B cell (primary cell): ENCODE data around the gene RBM4B. TPM values are rescaled to one million over a fixed set of nuclear protein-coding genes. Genes with fewer than 3 reads are reported as not detected.

Experiments
- ATAC-seq: fragments of 200-7000 bp; cut with Tn5 transposase; one replicate; pipeline ENCODE4 v1.10.0; 2021; ENCODE audit warnings: low read depth, mild to moderate bottlenecking, moderate number of reproducible peaks, moderate library complexity
- CTCF ChIA-PET: fragments of 350-600 bp; sonication (Branson Sonifier 250); formaldehyde crosslinking; loops from one replicate; lab custom pipeline; 2021; ENCODE audit warnings: antibody characterized with exemption, inconsistent platforms; lab: Charles Lee
- POLR2A ChIA-PET: fragments of 350-600 bp; sonication (Branson Sonifier 250); formaldehyde crosslinking; loops from one replicate; lab custom pipeline; 2021; ENCODE audit warnings: antibody characterized with exemption; lab: Charles Lee
- DNase-seq: peaks from one replicate; pipeline ENCODE4 v3.0.0; 2013
- H2AFZ ChIP-seq: 2 replicates; pipeline ENCODE4 v1.6.1; 2012; ENCODE audit warnings: mild to moderate bottlenecking, low read depth, low read length; ENCODE audit not compliant: insufficient read depth, poor library complexity, severe bottlenecking
- H3K27ac ChIP-seq, 2 donors: 1 replicate in 1 of 2; 2 replicates in 1 of 2; pipeline ENCODE4 v1.5.1; 2012 to 2013; ENCODE audit warnings: low read length in 2 of 2, mild to moderate bottlenecking in 2 of 2, moderate library complexity in 1 of 2
- H3K27me3 ChIP-seq, 4 experiments: fragments of 200-600 bp in 1 of 4; sonication (generic) in 1 of 4; replicated peaks in 1 of 4; 1 replicate in 2 of 4; 2 replicates in 2 of 4; pipeline versions ENCODE4 v1.6.1 to v1.7.0; 2013 to 2016; ENCODE audit warnings: low read length in 3 of 4, mild to moderate bottlenecking in 2 of 4, mixed read lengths in 1 of 4, moderate library complexity in 1 of 4; ENCODE audit not compliant: insufficient read depth in 4 of 4, control insufficient read depth in 3 of 4; ENCODE audit errors: control extremely low read depth in 1 of 4
- H3K36me3 ChIP-seq, 2 experiments: replicated peaks in 1 of 2; 1 replicate in 1 of 2; 2 replicates in 1 of 2; pipeline versions ENCODE4 v1.6.1 to v1.7.1; 2013; ENCODE audit warnings: low read length in 1 of 2; ENCODE audit not compliant: insufficient read depth in 2 of 2, control insufficient read depth in 1 of 2; ENCODE audit errors: control extremely low read depth in 1 of 2, extremely low read depth in 1 of 2
- H3K4me1 ChIP-seq, 2 donors: fragments of 200-600 bp in 1 of 2; sonication (generic) in 1 of 2; 1 replicate in 1 of 2; 2 replicates in 1 of 2; pipeline versions ENCODE4 v1.5.1 to v1.6.1; 2013 to 2017; ENCODE audit warnings: low read length in 2 of 2; ENCODE audit not compliant: control insufficient read depth in 2 of 2, insufficient read depth in 2 of 2
- H3K4me2 ChIP-seq: replicated peaks from 2 replicates; pipeline ENCODE3; 2012; ENCODE audit warnings: mild to moderate bottlenecking, low read depth, low read length; ENCODE audit not compliant: poor library complexity, severe bottlenecking
- H3K4me3 ChIP-seq, 5 experiments: fragments of 200-600 bp in 1 of 5; sonication (generic) in 1 of 5; 1 replicate in 3 of 5; 2 replicates in 2 of 5; pipeline versions ENCODE4 v1.5.1 to v1.7.0; 2011 to 2016; ENCODE audit warnings: low read length in 4 of 5, mild to moderate bottlenecking in 4 of 5, low read depth in 2 of 5, control low read depth in 1 of 5, moderate library complexity in 1 of 5; ENCODE audit not compliant: insufficient read depth in 1 of 5; ENCODE audit errors: control extremely low read depth in 1 of 5, extremely low read depth in 1 of 5
- H3K79me2 ChIP-seq: fragments of 200-600 bp; sonication (generic); one replicate; pipeline ENCODE4 v1.6.0; 2016; ENCODE audit warnings: low read length; ENCODE audit not compliant: control insufficient read depth, insufficient read depth
- H3K9ac ChIP-seq: fragments of 200-600 bp; sonication (generic); 2 replicates; pipeline ENCODE4 v1.6.1; 2017; ENCODE audit warnings: mild to moderate bottlenecking, low read length, moderate library complexity
- H3K9me3 ChIP-seq, 3 donors: one replicate each; pipeline versions ENCODE4 v1.6.1 to v1.7.1; 2013; ENCODE audit warnings: low read length in 2 of 3; ENCODE audit not compliant: control insufficient read depth in 2 of 3, insufficient read depth in 1 of 3; ENCODE audit errors: control extremely low read depth in 1 of 3
- H4K20me1 ChIP-seq: 2 replicates; pipeline ENCODE4 v1.6.0; 2012; ENCODE audit warnings: mild to moderate bottlenecking, low read length; ENCODE audit not compliant: insufficient read depth, control insufficient read depth, poor library complexity, severe bottlenecking
- H3K27ac Mint-ChIP-seq: one replicate; pipeline ENCODE4 v1.8.0; 2021; ENCODE audit warnings: mixed read lengths
- H3K27me3 Mint-ChIP-seq: one replicate; pipeline ENCODE4 v1.8.0; 2021; ENCODE audit warnings: mixed read lengths
- H3K4me1 Mint-ChIP-seq: one replicate; pipeline ENCODE4 v1.8.0; 2021; ENCODE audit warnings: mixed read lengths
- H3K4me3 Mint-ChIP-seq: one replicate; pipeline ENCODE4 v1.8.0; 2021; ENCODE audit warnings: mixed read lengths
- H3K9me3 Mint-ChIP-seq: one replicate; pipeline ENCODE4 v1.8.0; 2022; ENCODE audit warnings: mixed read lengths; ENCODE audit not compliant: insufficient read depth
- CTCF ChIP-seq: fragments of 200-600 bp; IDR thresholded peaks from one replicate; pipeline ENCODE4 v1.8.0; 2022; ENCODE audit warnings: antibody characterized with exemption, mild to moderate bottlenecking
- EZH2 ChIP-seq: IDR thresholded peaks from 2 replicates; pipeline ENCODE4 v1.6.1; 2012; ENCODE audit warnings: borderline replicate concordance, low read depth, mild to moderate bottlenecking, moderate library complexity, low read length; ENCODE audit not compliant: insufficient read depth, poor library complexity, severe bottlenecking
- WGBS: methylation state at CpG from one replicate; pipeline ENCODE4 v1.1.5; 2013; ENCODE audit warnings: missing lambda C conversion rate; ENCODE audit not compliant: insufficient coverage; 5-methylcytosine and 5-hydroxymethylcytosine counted together
- intact Hi-C: fragments of 100-400 bp; cut with micrococcal nuclease; formaldehyde crosslinking; loops from one replicate; pipeline ENCODE4 v1.10.0; 2022
- polyA plus RNA-seq: library from polyadenylated mRNA; depleted of rRNA; stranded (reverse); fragments of >200 nt; gene quantifications from 2 replicates; pipeline ENCODE4 v1.2.3, GENCODE V29; 2012
- total RNA-seq, 2 donors: library from RNA; stranded (reverse); fragments of 120-200 nt in 1 of 2; gene quantifications; 1 replicate in 1 of 2; 2 replicates in 1 of 2; pipeline versions ENCODE4 v1.2.3 to v1.2.4, GENCODE V29; 2013 to 2022

Gene RBM4B
- total and polyA plus RNA-seq, 2 donors (not counting 1 experiment from before 2014, with no cell fraction given): 33.2 to 61.3 TPM

- H3K4me3 Mint-ChIP-seq: no peak overlapping the region
- peak overlapping the region; percentile 31 for H3K4me2 ChIP-seq
- ATAC-seq: peak; percentile 92
- WGBS: 23% methylated on average over 6 of the region's 6 CpGs
- CTCF ChIA-PET: interaction anchor here (0.7 to 10.4 kb wide), 22 partner anchors 9 to 386 kb away, joined by 3 to 182 read pairs (median 4); partner anchors contain the start of gene RBM4B
- no peaks in the 10 kb centered on the region for H3K36me3 ChIP-seq
- peak; percentile 88 for DNase-seq
- H3K4me1 Mint-ChIP-seq: peaks cover 4% of the 10 kb centered on the region
- H3K9ac ChIP-seq: no peak overlapping the region
- POLR2A ChIA-PET: interaction anchor here (0.8 to 2.4 kb wide), 2 partner anchors 139 to 359 kb away, joined by 6 read pairs; partner anchors contain the start of gene RIN1
- H3K4me3 ChIP-seq: no peak overlapping the region
- H3K27ac Mint-ChIP-seq: no peak overlapping the region
- peaks cover 3 to 5% of the 10 kb centered on the region in 2 donors for H3K4me1 ChIP-seq
- intact Hi-C loops: loop anchor here (1.0 kb wide), 2 partner anchors 174 to 282 kb away; no protein-coding TSS in a partner anchor
- H3K9me3 Mint-ChIP-seq: no peaks in the 10 kb centered on the region
- H3K27me3 Mint-ChIP-seq: no peaks in the 10 kb centered on the region
- TF ChIP-seq CTCF (peak; percentile 95), EZH2 (no peak)
- H4K20me1 ChIP-seq: no peaks in the 10 kb centered on the region
- H3K27me3 ChIP-seq: no peaks in the 10 kb centered on the region
- peaks cover 0 to 7% (median 0%) of the 10 kb centered on the region in 3 donors for H3K9me3 ChIP-seq
- H3K27ac ChIP-seq: no peak overlapping the region
- peak overlapping the region; percentile 44 for H2AFZ ChIP-seq
- H3K79me2 ChIP-seq: no peaks in the 10 kb centered on the region
These were observed 17.1 kb upstream of the RBM4B start for GRCh38 chr11:66694732-66695207.

- H3K4me3 Mint-ChIP-seq: no peak overlapping the region
- WGBS: 91% methylated on average over 12 of the region's 13 CpGs
These were observed 16.3 kb upstream of the RBM4B start for GRCh38 chr11:66694056-66694410.

More at GRCh38 chr11:66694056-66694410, 16.3 kb upstream of the RBM4B start:
- POLR2A ChIA-PET: interaction anchor here (2.4 kb wide), 1 partner anchor 140 kb away, joined by 6 read pairs; no protein-coding TSS in a partner anchor
- no peak overlapping the region for H3K4me2 ChIP-seq
- H3K27me3 Mint-ChIP-seq: no peaks in the 10 kb centered on the region
- peaks cover 3 to 5% of the 10 kb centered on the region in 2 donors for H3K4me1 ChIP-seq
- H3K36me3 ChIP-seq: no peaks in the 10 kb centered on the region
- H3K27ac ChIP-seq: no peak overlapping the region
- no peaks in the 10 kb centered on the region for H3K9me3 ChIP-seq
- H3K27me3 ChIP-seq: no peaks in the 10 kb centered on the region
- intact Hi-C loops: loop anchor here (1.0 kb wide), 2 partner anchors 174 to 282 kb away; no protein-coding TSS in a partner anchor
- H3K9me3 Mint-ChIP-seq: no peaks in the 10 kb centered on the region
- peaks cover 4% of the 10 kb centered on the region for H3K4me1 Mint-ChIP-seq
- no peak overlapping the region for H3K9ac ChIP-seq
- H4K20me1 ChIP-seq: no peaks in the 10 kb centered on the region
- ATAC-seq: no peak
- H3K79me2 ChIP-seq: no peaks in the 10 kb centered on the region
- CTCF ChIA-PET: interaction anchor here (0.7 to 10.4 kb wide), 7 partner anchors 14 to 287 kb away, joined by 3 to 182 read pairs (median 3); no protein-coding TSS in a partner anchor
- H3K27ac Mint-ChIP-seq: no peak overlapping the region
- TF ChIP-seq EZH2: no peak
- TF ChIP-seq CTCF: no peak
- H3K4me3 ChIP-seq: no peak overlapping the region
- DNase-seq: no peak
- no peak overlapping the region for H2AFZ ChIP-seq
